Measurements from ENCODE around the gene ATP13A2. TPM values are rescaled to one million over a fixed set of nuclear protein-coding genes. Genes with fewer than 3 reads are reported as not detected.

The ATP13A2 gene
- total RNA-seq, 1 donor from 2014 or later: 97.8 TPM

Other genes with a start within 250 kb of the ATP13A2 start
- gene RNU1-2, start 115.9 kb downstream of the ATP13A2 start, total RNA-seq: under 0.01 TPM in 2 replicates
- gene CROCC, start 90.0 kb downstream of the ATP13A2 start, total RNA-seq: 22.9 and 26.7 TPM in 2 replicates
- gene MFAP2, start 31.3 kb downstream of the ATP13A2 start, total RNA-seq: 133 and 188 TPM in 2 replicates
- gene SDHB, start 42.1 kb upstream of the ATP13A2 start, total RNA-seq: 101 and 102 TPM in 2 replicates
- gene PADI2, start 107.5 kb upstream of the ATP13A2 start, total RNA-seq: 0.18 and 1.3 TPM in 2 replicates
- 0.18 and 0.58 TPM in 2 replicates for gene PADI1, start 193.2 kb upstream of the ATP13A2 start, total RNA-seq
- gene PADI3, start 237.2 kb upstream of the ATP13A2 start, total RNA-seq: not detected in 2 replicates